ENCODE results near the gene S100Z. TPM values are rescaled to one million over a fixed set of nuclear protein-coding genes. Genes with fewer than 3 reads are reported as not detected.
A peak's percentile ranks its signal among the peaks of the same experiment; 100 is the strongest.

Gene S100Z
- total and polyA plus RNA-seq, 9 of the 15 experiments (the other 6 are each of a cell fraction or from before 2014, with no cell fraction given): 0.15 to 0.42 (median 0.20) TPM; not detected in 6

GRCh38 chr5:76805821-76806505, 43.9 kb upstream of the S100Z start (continued):
- no peak for TF ChIP-seq ZNF407 (IDR thresholded peaks at IDR 0.05; ENCODE audit: low read depth)
- no peak for TF ChIP-seq KDM2B (CRISPR knock-in tag; IDR thresholded peaks at IDR 0.05)
- TF ChIP-seq ZNF518B (CRISPR knock-in tag; IDR thresholded peaks at IDR 0.05): no peak
- TF ChIP-seq NCOR1 (IDR thresholded peaks at IDR 0.05): peak; percentile 74
- 0 out of 4 replicates have a peak, but pooled peaks of 1 of the 2 experiments have one; percentile 41 for TF ChIP-seq MNT (conservative IDR thresholded peaks at IDR 0.05)
- peak; percentile 66 for TF ChIP-seq TCF3 (CRISPR knock-in tag; IDR thresholded peaks at IDR 0.05)
- TF ChIP-seq CBFA2T2 (conservative IDR thresholded peaks at IDR 0.05): peak; percentile 80
- no peak for TF ChIP-seq GTF2E2 (tag; IDR thresholded peaks at IDR 0.05)
- no peak for TF ChIP-seq ZNF561 (CRISPR knock-in tag; conservative IDR thresholded peaks at IDR 0.05)
- no peak for TF ChIP-seq NCOA2 (IDR thresholded peaks at IDR 0.05; ENCODE audit: partially characterized antibody in 2 of 2)
- no peak for TF ChIP-seq MAZ (CRISPR knock-in tag; conservative IDR thresholded peaks at IDR 0.05 in 1 of 2, IDR thresholded peaks at IDR 0.05 in 1 of 2)
- TF ChIP-seq RCOR1 (IDR thresholded peaks at IDR 0.05; ENCODE audit: borderline replicate concordance in 1 of 2, low read depth in 2 of 2, low read length in 2 of 2): peak in 1 of 2 experiments; percentile 95; a peak in 2 of 4 replicates
- TF ChIP-seq ZNF274 (IDR thresholded peaks at IDR 0.05; ENCODE audit: borderline replicate concordance, low read depth, low read length): no peak
- peak; percentile 44 for TF ChIP-seq HDAC3 (IDR thresholded peaks at IDR 0.05; ENCODE audit: borderline replicate concordance, partially characterized antibody)
